Hepatocyte (in vitro differentiated cells): Measurements from ENCODE around the gene PPP1CA.

ENCODE experiments used
- EZH2 ChIP-seq: fragments of 200-600 bp; sonication (generic); IDR thresholded peaks from 2 replicates; pipeline ENCODE4 v1.6.1; 2016; ENCODE audit warnings: antibody characterized with exemption, mild to moderate bottlenecking, borderline replicate concordance
- TF ChIP-seq, protein P1 (sequence below): fragments of 200-600 bp; sonication (generic); IDR thresholded peaks from 2 replicates; pipeline ENCODE4 v1.5.1; 2016; ENCODE audit warnings: antibody characterized with exemption, mild to moderate bottlenecking; ENCODE audit not compliant: poor library complexity

DNA sequence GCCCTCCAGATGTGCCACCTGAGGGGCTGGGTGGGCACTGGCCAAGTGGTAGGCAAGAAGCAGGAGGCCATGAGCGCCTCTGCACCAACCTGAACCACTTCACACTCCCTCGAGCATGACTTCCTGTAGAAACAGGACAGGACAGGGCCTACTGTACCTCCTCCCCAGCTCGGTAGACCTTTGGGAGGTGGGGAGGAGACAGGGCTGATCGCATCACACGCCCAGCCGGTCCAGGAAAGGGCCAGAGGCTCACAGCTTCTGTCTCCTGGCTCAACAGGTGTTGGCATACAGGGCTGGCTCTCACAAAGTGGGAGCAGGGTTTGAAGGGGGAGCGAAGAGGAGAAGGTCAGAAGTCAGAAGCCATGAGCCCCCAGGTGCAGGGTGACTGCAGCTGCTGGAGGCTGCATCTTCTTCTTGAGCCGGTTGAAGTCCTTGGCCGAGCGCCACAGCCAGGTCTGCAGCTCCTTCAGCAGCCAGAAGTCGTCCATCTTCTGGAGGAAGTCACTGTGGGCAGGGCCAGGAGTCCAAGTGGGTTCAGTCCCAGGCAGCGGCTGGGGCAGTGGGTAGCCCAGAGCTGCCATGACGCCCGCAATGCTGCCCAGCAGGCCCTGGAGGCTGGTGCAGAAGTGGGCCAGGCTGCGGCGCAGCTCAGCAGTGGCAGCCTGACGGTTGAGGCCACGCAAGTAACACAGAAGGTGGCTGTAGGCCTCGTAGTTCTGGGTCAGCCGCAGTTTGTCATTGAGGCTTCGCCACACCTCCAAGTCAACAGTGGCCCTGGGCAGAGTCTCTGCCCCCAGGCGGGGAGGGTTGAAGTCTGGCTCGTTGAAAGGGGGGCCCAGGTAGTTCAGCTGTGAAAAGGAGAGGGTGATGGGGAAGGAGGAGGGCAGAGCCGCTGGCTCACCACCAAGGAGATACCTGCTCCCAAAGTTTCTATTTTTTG lies 36.6 kb downstream of the PPP1CA start:
- TF ChIP-seq, protein P1, sequence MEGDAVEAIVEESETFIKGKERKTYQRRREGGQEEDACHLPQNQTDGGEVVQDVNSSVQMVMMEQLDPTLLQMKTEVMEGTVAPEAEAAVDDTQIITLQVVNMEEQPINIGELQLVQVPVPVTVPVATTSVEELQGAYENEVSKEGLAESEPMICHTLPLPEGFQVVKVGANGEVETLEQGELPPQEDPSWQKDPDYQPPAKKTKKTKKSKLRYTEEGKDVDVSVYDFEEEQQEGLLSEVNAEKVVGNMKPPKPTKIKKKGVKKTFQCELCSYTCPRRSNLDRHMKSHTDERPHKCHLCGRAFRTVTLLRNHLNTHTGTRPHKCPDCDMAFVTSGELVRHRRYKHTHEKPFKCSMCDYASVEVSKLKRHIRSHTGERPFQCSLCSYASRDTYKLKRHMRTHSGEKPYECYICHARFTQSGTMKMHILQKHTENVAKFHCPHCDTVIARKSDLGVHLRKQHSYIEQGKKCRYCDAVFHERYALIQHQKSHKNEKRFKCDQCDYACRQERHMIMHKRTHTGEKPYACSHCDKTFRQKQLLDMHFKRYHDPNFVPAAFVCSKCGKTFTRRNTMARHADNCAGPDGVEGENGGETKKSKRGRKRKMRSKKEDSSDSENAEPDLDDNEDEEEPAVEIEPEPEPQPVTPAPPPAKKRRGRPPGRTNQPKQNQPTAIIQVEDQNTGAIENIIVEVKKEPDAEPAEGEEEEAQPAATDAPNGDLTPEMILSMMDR: no peak
- TF ChIP-seq EZH2: no peak
